ENCODE results near the gene ANAPC7.
"Not testable (repeated sequence)": the region's sequence is repeated elsewhere in the genome, so short reads cannot be mapped to it uniquely, and the experiment has no call there.

The ANAPC7 gene

GRCh38 chr12:110348431-110349059 is 55.0 kb downstream of the ANAPC7 start:
- no peak for DNase-seq (ENCODE audit: low read depth, low spot score)

GRCh38 chr12:110347767-110348166 is 55.7 kb downstream of the ANAPC7 start:
- DNase-seq (ENCODE audit: low read depth, low spot score), result no peak

GRCh38 chr12:110345963-110346362 is 57.5 kb downstream of the ANAPC7 start:
- no peak for DNase-seq (ENCODE audit: low read depth, low spot score)

DNA sequence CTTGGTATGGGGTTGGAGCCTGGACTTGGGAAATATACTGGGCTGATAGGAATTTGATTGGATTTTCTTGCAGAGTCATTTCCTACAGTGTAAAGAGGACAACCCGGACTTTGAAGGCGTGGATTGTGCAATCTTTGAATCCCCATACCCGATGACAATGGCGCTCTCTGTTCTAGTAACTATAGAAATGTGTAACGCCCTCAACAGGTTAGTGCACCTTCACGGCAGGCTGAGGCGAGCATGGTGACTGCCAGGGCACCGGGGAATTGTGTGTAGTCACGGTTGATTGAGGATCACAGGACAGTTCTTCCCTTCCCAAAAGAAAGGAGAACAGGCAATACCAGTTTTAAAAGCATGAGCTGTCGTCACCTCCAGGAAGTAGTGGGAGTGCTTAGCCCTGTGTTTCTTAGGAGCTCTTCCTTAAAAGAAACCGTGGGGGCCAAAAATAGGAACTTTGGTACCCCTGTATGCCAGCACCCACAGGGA is 58.3 kb downstream of the ANAPC7 start:
- DNase-seq (ENCODE audit: low read depth, low spot score), result no peak

- DNase-seq (ENCODE audit: low read depth, low spot score), result no peak
Observed at GRCh38 chr12:110344657-110345056, 58.9 kb downstream of the ANAPC7 start.

- no peak for DNase-seq (ENCODE audit: low read depth, low spot score)
Observed at GRCh38 chr12:110343736-110344555, 59.6 kb downstream of the ANAPC7 start.

- no peak for DNase-seq (ENCODE audit: low read depth, low spot score)
Observed at GRCh38 chr12:110343114-110343513, 60.4 kb downstream of the ANAPC7 start.

DNA sequence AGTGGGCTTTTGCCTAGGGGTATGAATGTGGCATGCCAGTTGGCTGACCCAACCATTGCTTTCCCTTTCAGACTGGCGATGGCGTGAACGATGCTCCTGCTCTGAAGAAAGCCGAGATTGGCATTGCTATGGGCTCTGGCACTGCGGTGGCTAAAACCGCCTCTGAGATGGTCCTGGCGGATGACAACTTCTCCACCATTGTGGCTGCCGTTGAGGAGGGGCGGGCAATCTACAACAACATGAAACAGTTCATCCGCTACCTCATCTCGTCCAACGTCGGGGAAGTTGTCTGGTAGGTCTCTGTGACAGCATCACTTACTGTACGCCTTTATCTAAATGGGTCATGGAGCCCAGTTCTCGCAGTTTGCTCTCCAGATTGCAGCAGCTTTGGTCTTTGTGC is 61.4 kb downstream of the ANAPC7 start:
- no peak for DNase-seq (ENCODE audit: low read depth, low spot score)

GRCh38 chr12:110340706-110341105 is 62.8 kb downstream of the ANAPC7 start:
- no peak for DNase-seq (ENCODE audit: low read depth, low spot score)

- DNase-seq (ENCODE audit: low read depth, low spot score), result not testable (repeated sequence)
Observed at GRCh38 chr12:110340261-110340660, 63.2 kb downstream of the ANAPC7 start.

DNA sequence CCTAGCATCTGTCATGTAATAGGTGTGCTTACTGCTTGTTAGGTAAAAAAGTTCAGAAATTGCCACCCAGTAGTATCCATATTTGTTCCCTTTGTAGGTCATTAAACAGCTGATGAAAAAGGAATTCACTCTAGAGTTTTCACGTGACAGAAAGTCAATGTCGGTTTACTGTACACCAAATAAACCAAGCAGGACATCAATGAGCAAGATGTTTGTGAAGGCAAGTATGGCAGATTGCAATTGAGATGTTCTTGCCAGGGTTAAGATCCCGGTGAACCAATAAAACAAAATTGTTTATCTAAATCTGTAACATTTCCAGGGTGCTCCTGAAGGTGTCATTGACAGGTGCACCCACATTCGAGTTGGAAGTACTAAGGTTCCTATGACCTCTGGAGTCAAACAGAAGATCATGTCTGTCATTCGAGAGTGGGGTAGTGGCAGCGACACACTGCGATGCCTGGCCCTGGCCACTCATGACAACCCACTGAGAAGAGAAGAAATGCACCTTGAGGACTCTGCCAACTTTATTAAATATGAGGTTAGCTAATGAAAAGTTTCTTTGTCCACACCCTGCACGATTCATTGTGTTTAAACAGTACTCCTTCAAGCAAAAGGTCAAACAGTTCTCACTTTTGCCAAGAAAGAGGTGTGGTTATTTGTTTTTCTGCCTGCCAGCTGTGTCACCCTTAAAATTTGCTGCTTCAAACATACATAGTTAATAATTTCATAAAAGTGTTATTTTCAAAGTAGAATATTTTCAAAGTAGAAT is 64.1 kb downstream of the ANAPC7 start:
- DNase-seq (ENCODE audit: low read depth, low spot score), result no peak

DNA sequence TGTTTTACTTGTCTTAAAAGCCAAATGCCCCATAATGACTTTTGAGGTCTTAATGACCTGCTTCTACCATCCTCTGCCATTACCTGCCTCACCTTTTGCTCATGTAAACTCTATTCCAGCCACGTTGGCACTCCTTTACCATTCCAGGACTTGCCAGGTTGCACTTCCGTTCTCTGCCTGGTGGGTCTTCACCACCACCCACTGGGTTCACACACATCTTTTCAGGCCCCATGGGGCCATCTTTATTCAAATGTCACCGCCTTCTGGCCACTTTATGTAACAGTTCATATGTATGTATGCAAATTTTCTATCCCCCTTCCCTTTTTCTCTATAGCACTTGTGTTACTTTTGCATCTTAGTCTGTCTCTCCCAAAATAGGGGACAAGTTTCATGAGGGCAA is 64.8 kb downstream of the ANAPC7 start:
- DNase-seq (ENCODE audit: low read depth, low spot score), result no peak

DNA sequence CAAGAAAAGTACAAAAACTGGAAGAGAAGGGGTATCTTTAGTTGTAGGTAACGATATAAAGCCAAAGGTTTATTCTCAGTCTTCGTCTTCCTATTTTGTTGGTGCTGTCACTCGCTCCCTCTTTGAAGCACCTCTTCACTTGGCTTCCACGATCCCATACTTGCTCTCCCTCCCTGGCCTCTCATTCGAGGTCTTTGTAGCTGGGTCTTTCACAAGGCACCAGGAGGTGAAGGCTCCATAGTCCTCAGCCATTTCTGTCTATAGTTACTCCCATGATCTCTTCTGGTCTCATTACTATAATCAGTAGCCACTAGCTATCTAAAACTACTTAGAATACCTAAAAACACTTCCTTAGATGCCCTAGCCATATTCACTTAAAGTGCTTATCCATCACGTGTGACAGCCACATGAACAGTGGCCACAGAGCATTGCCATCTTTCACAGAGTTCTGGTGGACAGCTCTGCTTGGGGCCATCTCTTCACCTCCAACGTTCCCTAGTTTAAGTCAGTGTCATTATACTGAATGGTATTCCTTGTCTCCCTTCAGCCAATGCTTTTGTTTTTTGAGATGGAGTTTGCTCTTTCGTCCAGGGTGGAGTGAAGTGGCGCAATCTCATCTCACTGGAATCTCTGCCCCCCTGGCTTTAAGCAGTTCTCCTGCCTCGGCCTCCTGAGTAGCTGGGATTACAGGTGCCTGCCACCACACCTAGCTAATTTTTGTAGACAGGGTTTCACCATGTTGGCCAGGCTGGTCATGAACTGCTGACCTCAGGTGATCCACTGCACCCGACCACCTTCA is 65.4 kb downstream of the ANAPC7 start:
- DNase-seq (ENCODE audit: low read depth, low spot score), result no peak

GRCh38 chr12:110335481-110336045 is 67.9 kb downstream of the ANAPC7 start:
- DNase-seq (ENCODE audit: low read depth, low spot score), result no peak

DNA sequence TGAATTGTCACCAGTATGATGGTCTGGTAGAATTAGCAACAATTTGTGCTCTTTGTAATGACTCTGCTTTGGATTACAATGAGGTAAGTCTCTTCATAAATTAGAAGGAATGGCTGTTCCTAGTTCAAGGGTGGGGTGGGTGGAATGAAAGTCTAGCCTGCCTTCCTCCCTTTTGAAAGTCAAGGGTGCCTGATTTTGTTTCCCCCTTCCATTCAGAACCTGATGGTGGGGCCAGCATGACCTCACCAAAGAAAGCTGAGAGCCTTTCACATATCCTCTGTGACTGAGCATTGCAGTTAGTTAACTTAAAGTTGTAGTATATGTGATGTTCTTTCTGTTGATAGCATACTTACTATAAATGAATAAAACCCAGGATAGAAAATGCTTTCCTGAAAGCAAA is 70.3 kb downstream of the ANAPC7 start:
- DNase-seq (ENCODE audit: low read depth, low spot score), result no peak

DNA sequence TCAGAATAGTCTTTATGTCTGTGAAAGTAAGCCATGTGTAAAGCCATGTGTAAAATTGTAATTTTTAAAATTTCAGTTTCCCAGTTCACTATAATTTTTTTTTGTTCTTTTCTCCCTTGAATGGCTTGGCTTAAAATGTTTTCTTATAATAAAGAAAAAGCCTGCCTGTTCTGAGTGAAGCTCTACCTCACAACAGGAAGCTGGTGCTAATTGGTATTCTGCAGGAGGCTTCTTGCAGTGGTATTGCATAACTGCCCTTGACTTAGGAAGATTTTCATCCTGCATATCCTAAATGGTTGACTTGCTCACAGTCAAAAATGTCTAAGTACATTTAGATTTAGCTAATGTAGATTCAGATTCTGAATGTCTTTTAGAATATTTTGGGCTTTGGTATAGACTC is 73.0 kb downstream of the ANAPC7 start:
- DNase-seq (ENCODE audit: low read depth, low spot score), result peak; percentile 44

DNA sequence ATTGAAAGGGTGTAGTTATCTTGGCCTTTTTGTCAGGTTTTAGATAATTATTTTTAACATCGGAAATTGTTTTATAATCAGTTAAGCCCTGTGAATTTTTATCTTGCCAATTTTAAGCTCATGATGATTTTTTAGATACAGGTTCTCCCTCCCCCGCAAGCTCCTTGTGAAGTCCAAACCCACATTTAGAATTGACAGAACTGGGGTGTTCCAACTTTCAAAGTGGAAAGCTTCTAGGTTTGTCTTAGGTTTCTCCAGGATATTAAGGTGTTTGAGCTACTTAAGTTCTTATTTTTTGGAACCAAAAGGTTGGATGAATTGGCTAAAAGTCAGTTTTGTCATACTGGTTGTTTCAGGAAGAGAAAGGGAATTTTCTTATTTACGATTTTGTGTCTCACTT is 73.4 kb downstream of the ANAPC7 start:
- no peak for DNase-seq (ENCODE audit: low read depth, low spot score)

DNA sequence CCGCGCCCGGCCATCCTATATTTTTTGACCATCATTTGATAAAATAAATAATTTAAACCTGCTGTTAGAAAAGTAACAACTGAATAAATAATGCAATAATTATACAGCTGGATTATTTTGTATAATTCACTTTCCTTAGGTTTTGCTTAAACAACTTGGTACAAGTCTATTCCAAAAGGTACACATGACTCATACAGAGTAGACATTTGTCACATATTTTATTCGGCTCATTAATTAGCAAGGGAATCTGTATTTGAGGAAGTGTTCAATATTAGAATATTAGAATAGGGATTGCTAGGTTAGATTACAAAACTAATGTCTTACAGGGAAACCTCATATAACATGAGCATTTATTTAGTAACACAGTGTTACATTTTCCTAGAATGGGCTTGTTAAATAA is 73.8 kb downstream of the ANAPC7 start:
- DNase-seq (ENCODE audit: low read depth, low spot score), result no peak
